Thyroid gland (tissue), 4 donors: ENCODE results near the gene FIGNL2.

Experiments
- POLR2A ChIP-seq, 2 donors: fragments of 450-650 bp; IDR thresholded peaks; one replicate each; pipeline ENCODE4 v1.6.1; 2017; ENCODE audit warnings: antibody characterized with exemption in 2 of 2, mild to moderate bottlenecking in 2 of 2, moderate library complexity in 1 of 2
- TF ChIP-seq, protein P1 (sequence below), 6 experiments: fragments of 200-600 bp in 3 of 6; fragments of 450-650 bp in 3 of 6; sonication (generic) in 3 of 6; IDR thresholded peaks; one replicate each; pipeline ENCODE4 v1.5.1; 2016 to 2019; ENCODE audit warnings: antibody characterized with exemption in 6 of 6, mild to moderate bottlenecking in 2 of 6, inconsistent platforms in 1 of 6, moderate library complexity in 1 of 6

DNA sequence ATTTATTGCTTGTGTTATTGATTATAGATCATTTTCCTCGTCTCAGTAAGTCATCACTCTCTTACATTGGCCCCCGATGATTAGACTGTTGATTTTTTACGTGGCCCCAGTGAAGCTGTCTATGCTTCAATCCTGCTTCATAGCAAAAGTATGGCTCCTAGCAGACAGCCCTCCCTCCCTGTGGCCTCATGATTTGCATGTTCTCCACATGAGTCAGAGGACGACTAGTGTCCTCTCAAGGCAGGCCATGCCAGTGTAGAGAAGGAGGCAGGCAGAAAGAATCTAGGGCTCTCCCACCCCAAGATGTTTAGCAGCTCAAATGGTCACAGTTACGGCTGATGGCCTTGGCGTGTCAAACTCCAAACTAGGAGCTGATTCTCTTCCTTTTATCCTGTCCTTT, 59.6 kb downstream of the FIGNL2 start:
- TF ChIP-seq, protein P1, sequence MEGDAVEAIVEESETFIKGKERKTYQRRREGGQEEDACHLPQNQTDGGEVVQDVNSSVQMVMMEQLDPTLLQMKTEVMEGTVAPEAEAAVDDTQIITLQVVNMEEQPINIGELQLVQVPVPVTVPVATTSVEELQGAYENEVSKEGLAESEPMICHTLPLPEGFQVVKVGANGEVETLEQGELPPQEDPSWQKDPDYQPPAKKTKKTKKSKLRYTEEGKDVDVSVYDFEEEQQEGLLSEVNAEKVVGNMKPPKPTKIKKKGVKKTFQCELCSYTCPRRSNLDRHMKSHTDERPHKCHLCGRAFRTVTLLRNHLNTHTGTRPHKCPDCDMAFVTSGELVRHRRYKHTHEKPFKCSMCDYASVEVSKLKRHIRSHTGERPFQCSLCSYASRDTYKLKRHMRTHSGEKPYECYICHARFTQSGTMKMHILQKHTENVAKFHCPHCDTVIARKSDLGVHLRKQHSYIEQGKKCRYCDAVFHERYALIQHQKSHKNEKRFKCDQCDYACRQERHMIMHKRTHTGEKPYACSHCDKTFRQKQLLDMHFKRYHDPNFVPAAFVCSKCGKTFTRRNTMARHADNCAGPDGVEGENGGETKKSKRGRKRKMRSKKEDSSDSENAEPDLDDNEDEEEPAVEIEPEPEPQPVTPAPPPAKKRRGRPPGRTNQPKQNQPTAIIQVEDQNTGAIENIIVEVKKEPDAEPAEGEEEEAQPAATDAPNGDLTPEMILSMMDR (IDR thresholded peaks at IDR 0.05) = no peak
- no peak for TF ChIP-seq POLR2A (IDR thresholded peaks at IDR 0.05)
